K562 (cell line): ENCODE measurements around the gene PHLDB3.

Source experiments
- CBX1 ChIP-seq: sonication (generic); IDR thresholded peaks from 2 replicates; pipeline ENCODE4 v1.6.1; 2016; ENCODE audit warnings: antibody characterized with exemption, low read depth, mild to moderate bottlenecking
- HLTF ChIP-seq: fragments of 450-650 bp; IDR thresholded peaks from 2 replicates; pipeline ENCODE4 v1.6.1; 2016
- RFX5 ChIP-seq: IDR thresholded peaks from 2 replicates; pipeline ENCODE4 v1.6.1; 2011; ENCODE audit warnings: low read depth, mild to moderate bottlenecking, improper control_type of control experiment, low read length
- SMARCA4 ChIP-seq: fragments of 450-650 bp; IDR thresholded peaks from 2 replicates; pipeline ENCODE4 v1.6.1; 2016
- TAF1 ChIP-seq: IDR thresholded peaks from 2 replicates; pipeline ENCODE4 v1.6.1; 2011; ENCODE audit warnings: mild to moderate bottlenecking, low read length, moderate library complexity; ENCODE audit not compliant: insufficient read depth, control insufficient read depth, severe bottlenecking; ENCODE audit errors: extremely low read depth
- TF ChIP-seq, protein P1 (sequence below), 3 experiments: IDR thresholded peaks in 2 of 3; conservative IDR thresholded peaks in 1 of 3; 2 replicates each; pipeline ENCODE4 v1.5.1; 2011 to 2012; ENCODE audit warnings: low read length in 3 of 3, mild to moderate bottlenecking in 3 of 3, control low read depth in 2 of 3, improper control_type of control experiment in 1 of 3, inconsistent platforms in 1 of 3, low read depth in 1 of 3, mixed read lengths in 1 of 3, moderate library complexity in 1 of 3; ENCODE audit not compliant: insufficient read depth in 2 of 3
- TF ChIP-seq, protein P2 (sequence below): sonication (generic); formaldehyde crosslinking; IDR thresholded peaks from 2 replicates; pipeline ENCODE4 v1.8.1; 2022; ENCODE audit warnings: missing genetic modification reagents
- TF ChIP-seq, protein P3 (sequence below): sonication (generic); formaldehyde crosslinking; IDR thresholded peaks from 2 replicates; pipeline ENCODE4 v1.8.0; 2022; ENCODE audit warnings: mild to moderate bottlenecking, missing genetic modification reagents, borderline replicate concordance

DNA sequence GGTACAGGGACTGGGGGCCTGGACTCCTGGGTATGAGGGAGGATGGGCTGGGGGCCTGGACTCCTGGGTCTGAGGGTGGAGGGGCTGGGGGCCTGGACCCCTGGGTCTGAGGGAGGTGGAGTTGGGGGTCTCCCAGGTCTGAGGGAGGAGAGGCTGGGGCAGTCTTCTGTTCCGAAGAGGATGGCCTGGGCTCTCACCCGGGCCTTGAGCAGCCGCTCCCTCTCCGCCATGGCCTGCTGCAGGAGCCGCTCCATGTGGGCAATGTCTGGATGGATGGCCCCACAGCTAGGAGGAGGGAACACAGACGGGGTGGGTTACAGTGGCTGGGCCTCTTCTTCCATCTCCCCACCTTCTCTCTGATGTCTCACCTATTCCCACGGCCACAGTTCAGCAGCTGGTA lies 18.1 kb downstream of the PHLDB3 start:
- TF ChIP-seq SMARCA4, result no peak
- TF ChIP-seq RFX5, result no peak
- TF ChIP-seq, protein P1, sequence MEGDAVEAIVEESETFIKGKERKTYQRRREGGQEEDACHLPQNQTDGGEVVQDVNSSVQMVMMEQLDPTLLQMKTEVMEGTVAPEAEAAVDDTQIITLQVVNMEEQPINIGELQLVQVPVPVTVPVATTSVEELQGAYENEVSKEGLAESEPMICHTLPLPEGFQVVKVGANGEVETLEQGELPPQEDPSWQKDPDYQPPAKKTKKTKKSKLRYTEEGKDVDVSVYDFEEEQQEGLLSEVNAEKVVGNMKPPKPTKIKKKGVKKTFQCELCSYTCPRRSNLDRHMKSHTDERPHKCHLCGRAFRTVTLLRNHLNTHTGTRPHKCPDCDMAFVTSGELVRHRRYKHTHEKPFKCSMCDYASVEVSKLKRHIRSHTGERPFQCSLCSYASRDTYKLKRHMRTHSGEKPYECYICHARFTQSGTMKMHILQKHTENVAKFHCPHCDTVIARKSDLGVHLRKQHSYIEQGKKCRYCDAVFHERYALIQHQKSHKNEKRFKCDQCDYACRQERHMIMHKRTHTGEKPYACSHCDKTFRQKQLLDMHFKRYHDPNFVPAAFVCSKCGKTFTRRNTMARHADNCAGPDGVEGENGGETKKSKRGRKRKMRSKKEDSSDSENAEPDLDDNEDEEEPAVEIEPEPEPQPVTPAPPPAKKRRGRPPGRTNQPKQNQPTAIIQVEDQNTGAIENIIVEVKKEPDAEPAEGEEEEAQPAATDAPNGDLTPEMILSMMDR (IDR thresholded peaks at IDR 0.05 in 2 of 3, conservative IDR thresholded peaks at IDR 0.05 in 1 of 3; ENCODE audit: insufficient read depth in 2 of 3, low read depth in 1 of 3, low read length in 3 of 3), result no peak
- TF ChIP-seq TAF1, result no peak
- TF ChIP-seq, protein P2, sequence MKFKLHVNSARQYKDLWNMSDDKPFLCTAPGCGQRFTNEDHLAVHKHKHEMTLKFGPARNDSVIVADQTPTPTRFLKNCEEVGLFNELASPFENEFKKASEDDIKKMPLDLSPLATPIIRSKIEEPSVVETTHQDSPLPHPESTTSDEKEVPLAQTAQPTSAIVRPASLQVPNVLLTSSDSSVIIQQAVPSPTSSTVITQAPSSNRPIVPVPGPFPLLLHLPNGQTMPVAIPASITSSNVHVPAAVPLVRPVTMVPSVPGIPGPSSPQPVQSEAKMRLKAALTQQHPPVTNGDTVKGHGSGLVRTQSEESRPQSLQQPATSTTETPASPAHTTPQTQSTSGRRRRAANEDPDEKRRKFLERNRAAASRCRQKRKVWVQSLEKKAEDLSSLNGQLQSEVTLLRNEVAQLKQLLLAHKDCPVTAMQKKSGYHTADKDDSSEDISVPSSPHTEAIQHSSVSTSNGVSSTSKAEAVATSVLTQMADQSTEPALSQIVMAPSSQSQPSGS, result no peak
- no peak for TF ChIP-seq HLTF
- no peak for TF ChIP-seq CBX1
- TF ChIP-seq, protein P3, sequence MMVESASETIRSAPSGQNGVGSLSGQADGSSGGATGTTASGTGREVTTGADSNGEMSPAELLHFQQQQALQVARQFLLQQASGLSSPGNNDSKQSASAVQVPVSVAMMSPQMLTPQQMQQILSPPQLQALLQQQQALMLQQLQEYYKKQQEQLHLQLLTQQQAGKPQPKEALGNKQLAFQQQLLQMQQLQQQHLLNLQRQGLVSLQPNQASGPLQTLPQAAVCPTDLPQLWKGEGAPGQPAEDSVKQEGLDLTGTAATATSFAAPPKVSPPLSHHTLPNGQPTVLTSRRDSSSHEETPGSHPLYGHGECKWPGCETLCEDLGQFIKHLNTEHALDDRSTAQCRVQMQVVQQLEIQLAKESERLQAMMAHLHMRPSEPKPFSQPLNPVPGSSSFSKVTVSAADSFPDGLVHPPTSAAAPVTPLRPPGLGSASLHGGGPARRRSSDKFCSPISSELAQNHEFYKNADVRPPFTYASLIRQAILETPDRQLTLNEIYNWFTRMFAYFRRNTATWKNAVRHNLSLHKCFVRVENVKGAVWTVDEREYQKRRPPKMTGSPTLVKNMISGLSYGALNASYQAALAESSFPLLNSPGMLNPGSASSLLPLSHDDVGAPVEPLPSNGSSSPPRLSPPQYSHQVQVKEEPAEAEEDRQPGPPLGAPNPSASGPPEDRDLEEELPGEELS (CRISPR knock-in tag), result no peak
